Transverse colon (tissue), 4 donors: Measurements from ENCODE around the gene BRSK2. TPM values are rescaled to one million over a fixed set of nuclear protein-coding genes. Genes with fewer than 3 reads are reported as not detected.

Source experiments
- DNase-seq: peaks from one replicate; pipeline ENCODE4 v3.0.0-alpha.2; 2019
- H3K27ac ChIP-seq, 4 donors: fragments of 200-600 bp; sonication (generic); 2 replicates each; pipeline ENCODE4 v1.5.1; 2016 to 2018; ENCODE audit warnings: inconsistent platforms in 4 of 4
- H3K27me3 ChIP-seq: fragments of 200-600 bp; sonication (generic); 2 replicates; pipeline ENCODE4 v1.5.1; 2017; ENCODE audit warnings: inconsistent platforms
- H3K36me3 ChIP-seq, 4 donors: fragments of 200-600 bp; sonication (generic); 2 replicates each; pipeline ENCODE4 v1.5.1; 2017 to 2019; ENCODE audit warnings: inconsistent platforms in 4 of 4
- H3K4me1 ChIP-seq, 4 donors: fragments of 200-600 bp; sonication (generic); 2 replicates each; pipeline ENCODE4 v1.5.1; 2017 to 2020; ENCODE audit warnings: inconsistent platforms in 4 of 4
- H3K4me3 ChIP-seq, 4 donors: fragments of 200-600 bp; sonication (generic); 1 replicate in 1 of 4; 2 replicates in 3 of 4; pipeline versions ENCODE4 v1.5.1 to v1.6.1; 2017 to 2019; ENCODE audit warnings: inconsistent platforms in 4 of 4
- H3K9me3 ChIP-seq, 2 donors: fragments of 200-600 bp; sonication (generic); 2 replicates each; pipeline ENCODE4 v1.5.1; 2017 to 2019; ENCODE audit warnings: inconsistent platforms in 2 of 2
- CTCF ChIP-seq, 5 experiments: fragments of 200-600 bp in 3 of 5; fragments of 450-650 bp in 2 of 5; sonication (generic) in 3 of 5; IDR thresholded peaks; 1 replicate in 2 of 5; 2 replicates in 3 of 5; pipeline ENCODE4 v1.5.1; 2016 to 2017; ENCODE audit warnings: antibody characterized with exemption in 5 of 5, inconsistent platforms in 3 of 5, mild to moderate bottlenecking in 2 of 5, moderate library complexity in 1 of 5
- EP300 ChIP-seq: sonication (generic); formaldehyde crosslinking; IDR thresholded peaks from one replicate; pipeline ENCODE4 v1.6.1; 2017; ENCODE audit warnings: antibody characterized with exemption, low read depth
- POLR2A ChIP-seq: fragments of 450-650 bp; IDR thresholded peaks from one replicate; pipeline ENCODE4 v1.6.1; 2016; ENCODE audit warnings: antibody characterized with exemption, mild to moderate bottlenecking, moderate library complexity
- POLR2AphosphoS5 ChIP-seq, 3 donors: sonication (generic); formaldehyde crosslinking; IDR thresholded peaks; one replicate each; pipeline ENCODE4 v1.6.1; 2016; ENCODE audit warnings: antibody characterized with exemption in 3 of 3
- WGBS, 2 donors: methylation state at CpG; one replicate each; pipeline ENCODE4 v1.1.5; 2018; ENCODE audit warnings: low coverage in 1 of 2; 5-methylcytosine and 5-hydroxymethylcytosine counted together
- in situ Hi-C, 4 donors: fragments of 200-750 bp; cut with MboI; loops; one replicate each; pipeline versions ENCODE4 v1.15.0 to v1.15.1; 2017; ENCODE audit warnings: low sequenced_read_pairs in 3 of 4, low pct_ligation_motif_present in 1 of 4, low pct_unique_long_range_greater_than_20kb in 1 of 4
- intact Hi-C: fragments of 100-400 bp; cut with DNase I; formaldehyde crosslinking; loops from one replicate; pipeline ENCODE4 v1.15.1; 2023; ENCODE audit warnings: low total_unique reads
- total RNA-seq, 4 donors: library from RNA; depleted of rRNA; stranded (reverse); fragments of >200 nt; gene quantifications; one replicate each; pipeline ENCODE4 v1.1.0, GENCODE V29; 2016

Gene BRSK2
- total RNA-seq, 4 donors from 2014 or later = 0.14 to 1.8 (median 0.95) TPM; not detected in 1

- DNase-seq = no peak
- in situ Hi-C loops (no loop called here), intact Hi-C loops (no loop called here)
- Histone ChIP-seq H3K27ac (no peak overlapping the region), H3K4me3 (no peak overlapping the region), H3K9me3 (no peaks in the 10 kb centered on the region), H3K36me3 (no peaks in the 10 kb centered on the region), H3K4me1 (no peaks in the 10 kb centered on the region), H3K27me3 (peaks cover 50% of the 10 kb centered on the region)
- TF ChIP-seq POLR2AphosphoS5 (IDR thresholded peaks at IDR 0.05) (no peak), EP300 (no peak), CTCF (IDR thresholded peaks at IDR 0.05) (no peak)
- 81% methylated on average over 20 of the region's 23 CpGs; no CpG with 5 or more reads in 1 of the 2 donors for WGBS, 2 donors
Measured at GRCh38 chr11:1398528-1399235, 8.9 kb downstream of the BRSK2 start.

DNA sequence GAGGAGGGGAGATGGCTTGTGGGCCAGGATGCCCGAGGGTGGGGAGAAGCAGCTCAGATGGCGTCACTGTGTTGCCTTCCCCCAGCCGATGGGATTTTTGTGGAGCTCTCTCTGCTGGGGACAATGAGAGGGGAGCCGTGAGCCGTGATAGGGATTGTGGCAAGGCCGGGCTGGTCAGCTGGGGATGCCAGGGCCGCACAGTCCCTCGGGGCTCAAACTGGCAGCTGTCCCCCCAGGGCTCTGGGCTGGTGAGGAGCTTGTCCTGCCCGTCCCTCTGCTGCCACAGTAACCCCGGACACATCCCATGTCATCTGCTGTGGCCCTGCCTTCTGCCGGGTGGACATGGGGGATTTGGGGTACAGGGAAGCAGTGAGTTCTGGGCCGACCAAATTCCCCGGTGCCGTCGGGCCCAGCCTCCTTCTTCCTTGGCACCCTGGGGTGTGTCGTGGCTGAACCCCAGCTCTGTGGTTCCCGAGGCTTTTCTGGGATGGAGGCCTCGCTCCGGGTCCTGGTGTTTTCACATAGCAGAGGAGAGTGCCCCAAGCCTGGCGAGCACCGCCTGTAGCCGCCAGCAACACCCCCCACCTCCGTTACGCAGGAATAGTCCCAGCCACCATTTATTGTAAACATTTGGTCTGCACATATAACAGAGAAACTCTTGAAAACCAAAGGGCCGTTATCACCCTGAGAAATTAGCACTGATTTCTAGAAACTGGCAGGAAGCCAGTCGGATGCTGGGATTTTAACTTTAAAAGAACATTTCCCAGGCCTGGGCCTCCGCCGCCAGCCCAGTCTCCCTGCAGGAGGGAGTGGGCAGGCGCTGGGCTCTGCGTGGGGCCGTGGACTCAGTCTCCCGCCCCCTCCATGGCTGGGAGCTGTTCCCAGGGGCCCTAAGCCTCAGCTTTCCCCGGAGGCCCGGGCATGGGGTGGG lies 9.9 kb downstream of the BRSK2 start:
- H3K4me1 ChIP-seq = no peaks in the 10 kb centered on the region
- H3K36me3 ChIP-seq = no peaks in the 10 kb centered on the region
- H3K27me3 ChIP-seq = peaks cover 50% of the 10 kb centered on the region
- intact Hi-C loops = no loop called here
- WGBS, 2 donors = 67 to 90% methylated on average over 2 to 34 of the region's 34 CpGs
- no peak overlapping the region for H3K27ac ChIP-seq
- H3K4me3 ChIP-seq = no peak overlapping the region
- H3K9me3 ChIP-seq = no peaks in the 10 kb centered on the region
- in situ Hi-C loops = no loop called here
- TF ChIP-seq EP300 (no peak), CTCF (IDR thresholded peaks at IDR 0.05) (no peak), POLR2AphosphoS5 (IDR thresholded peaks at IDR 0.05) (no peak), POLR2A (no peak)
- no peak for DNase-seq

- intact Hi-C loops = no loop called here
- Histone ChIP-seq H3K27me3 (peaks cover 44% of the 10 kb centered on the region), H3K27ac (no peak overlapping the region), H3K36me3 (no peaks in the 10 kb centered on the region), H3K9me3 (no peaks in the 10 kb centered on the region), H3K4me3 (no peak overlapping the region), H3K4me1 (no peaks in the 10 kb centered on the region)
- in situ Hi-C loops = no loop called here
- 84% methylated on average over 24 of the region's 30 CpGs; no CpG with 5 or more reads in 1 of the 2 donors for WGBS, 2 donors
- DNase-seq = no peak
- TF ChIP-seq POLR2AphosphoS5 (IDR thresholded peaks at IDR 0.05) (no peak), CTCF (IDR thresholded peaks at IDR 0.05) (no peak), POLR2A (no peak), EP300 (no peak)
Measured at GRCh38 chr11:1400317-1401170, 10.8 kb downstream of the BRSK2 start.

- no peak for TF ChIP-seq EP300
- no peak for TF ChIP-seq POLR2AphosphoS5 (IDR thresholded peaks at IDR 0.05)
- no peak for TF ChIP-seq POLR2A
- TF ChIP-seq CTCF (IDR thresholded peaks at IDR 0.05) = no peak
- H3K9me3 ChIP-seq = no peaks in the 10 kb centered on the region
- 83% methylated on average over 11 of the region's 11 CpGs; no CpG with 5 or more reads in 1 of the 2 donors for WGBS, 2 donors
- intact Hi-C loops (no loop called here), in situ Hi-C loops (no loop called here)
- no peak for DNase-seq
- no peak overlapping the region for H3K27ac ChIP-seq
- no peaks in the 10 kb centered on the region for H3K4me1 ChIP-seq
- no peaks in the 10 kb centered on the region for H3K36me3 ChIP-seq
- no peak overlapping the region for H3K4me3 ChIP-seq
- peaks cover 41% of the 10 kb centered on the region for H3K27me3 ChIP-seq
Measured at GRCh38 chr11:1401171-1401445, 11.4 kb downstream of the BRSK2 start.
